HepG2 (cell line): Measurements from ENCODE around the gene KCND3. TPM values are rescaled to one million over a fixed set of nuclear protein-coding genes. Genes with fewer than 3 reads are reported as not detected.

ENCODE experiments used
- ATAC-seq: fragments of 200-7000 bp; cut with Tn5 transposase; 3 replicates; pipeline ENCODE4 v1.9.1; 2020; ENCODE audit warnings: mild to moderate bottlenecking, moderate library complexity
- BruUV-seq: library from RNA; stranded (reverse); fragments of 400-500 nt; replicated peaks from 2 replicates; lab custom pipeline; 2021; lab: Mats Ljungman, UMichigan
- CTCF ChIA-PET: fragments of 300-600 bp; formaldehyde crosslinking; extraction: SDS; loops from one replicate; lab custom pipeline; 2021; ENCODE audit warnings: low total read pairs, inconsistent platforms, low intra/inter-chr PET ratio; lab: Yijun Ruan, JAX
- POLR2A ChIA-PET: fragments of 350-600 bp; sonication (Branson Sonifier 250); formaldehyde crosslinking; loops from one replicate; lab custom pipeline; 2020; ENCODE audit warnings: antibody characterized with exemption, inconsistent platforms; lab: Yijun Ruan, JAX
- DNase-seq: peaks from one replicate; pipeline ENCODE4 v3.0.0-alpha.2; 2015; ENCODE audit warnings: low spot score
- FAIRE-seq: peaks from 3 replicates; lab custom pipeline; 2011; peaks lifted over from hg19 to GRCh38; lab: Jason Lieb, UNC
- H2AFZ ChIP-seq: one replicate; pipeline ENCODE4 v1.6.1; 2011; ENCODE audit warnings: low read length, inconsistent platforms
- H3K27ac ChIP-seq: fragments of 300-600 bp; 3 replicates; pipeline ENCODE4 v1.8.0; 2011; ENCODE audit warnings: mixed run types, mild to moderate bottlenecking, mixed read lengths, low read length, inconsistent platforms; ENCODE audit not compliant: insufficient read depth; ENCODE audit errors: extremely low read length
- H3K27me3 ChIP-seq, 2 experiments: fragments of 200-600 bp in 1 of 2; 2 replicates in 1 of 2; 3 replicates in 1 of 2; pipeline versions ENCODE4 v1.6.0 to v1.8.0; 2011; ENCODE audit warnings: low read length in 2 of 2, mild to moderate bottlenecking in 2 of 2, moderate library complexity in 2 of 2, inconsistent platforms in 1 of 2; ENCODE audit not compliant: insufficient read depth in 2 of 2, control insufficient read depth in 1 of 2
- H3K36me3 ChIP-seq, 2 experiments: fragments of 200-600 bp in 1 of 2; replicated peaks in 1 of 2; 2 replicates in 1 of 2; 3 replicates in 1 of 2; pipeline versions ENCODE4 v1.5.1 to v1.8.0; 2011; ENCODE audit warnings: low read length in 2 of 2, inconsistent platforms in 1 of 2; ENCODE audit not compliant: insufficient read depth in 2 of 2, control insufficient read depth in 1 of 2
- H3K4me1 ChIP-seq: 2 replicates; pipeline ENCODE4 v1.5.1; 2012; ENCODE audit warnings: low read length, inconsistent platforms; ENCODE audit not compliant: insufficient read depth
- H3K4me2 ChIP-seq: 2 replicates; pipeline ENCODE4 v1.6.0; 2011; ENCODE audit warnings: low read depth, low read length, inconsistent platforms
- H3K4me3 ChIP-seq, 3 experiments: fragments of 200-600 bp in 1 of 3; sonication (generic), shearing (Covaris generic) in 1 of 3; replicated peaks in 1 of 3; 2 replicates each; pipeline ENCODE4 v1.5.1; 2011 to 2016; ENCODE audit warnings: low read length in 3 of 3, inconsistent platforms in 2 of 3, low read depth in 2 of 3, mild to moderate bottlenecking in 2 of 3, control low read depth in 1 of 3, mixed read lengths in 1 of 3; ENCODE audit not compliant: insufficient read depth in 1 of 3
- H3K79me2 ChIP-seq: one replicate; pipeline ENCODE4 v1.6.1; 2011; ENCODE audit warnings: low read length, inconsistent platforms; ENCODE audit not compliant: insufficient read depth
- H3K9ac ChIP-seq: 2 replicates; pipeline ENCODE4 v1.6.0; 2011; ENCODE audit warnings: mild to moderate bottlenecking, low read depth, low read length, inconsistent platforms; ENCODE audit not compliant: insufficient read depth
- H3K9me3 ChIP-seq: 2 replicates; pipeline ENCODE4 v1.5.1; 2012; ENCODE audit warnings: mild to moderate bottlenecking, low read length
- H4K20me1 ChIP-seq: 2 replicates; pipeline ENCODE4 v1.6.0; 2011; ENCODE audit warnings: inconsistent platforms, mild to moderate bottlenecking, low read length, moderate library complexity; ENCODE audit not compliant: insufficient read depth
- AHDC1 ChIP-seq: sonication (generic); formaldehyde crosslinking; IDR thresholded peaks from 2 replicates; pipeline ENCODE4 v1.5.1; 2020; ENCODE audit warnings: mild to moderate bottlenecking, missing genetic modification reagents, borderline replicate concordance
- BRF2 ChIP-seq: sonication (generic); formaldehyde crosslinking; IDR thresholded peaks from 2 replicates; pipeline ENCODE4 v1.8.1; 2022; ENCODE audit warnings: mild to moderate bottlenecking, missing genetic modification reagents
- KDM2A ChIP-seq: sonication (generic); formaldehyde crosslinking; IDR thresholded peaks from 2 replicates; pipeline ENCODE4 v1.4.0; 2020; ENCODE audit warnings: low read depth, missing genetic modification reagents, borderline replicate concordance
- ZNF879 ChIP-seq: sonication (generic); formaldehyde crosslinking; IDR thresholded peaks from 2 replicates; pipeline ENCODE4 v1.8.1; 2023; ENCODE audit warnings: missing genetic modification reagents
- WGBS: methylation state at CpG from one replicate; pipeline ENCODE4 v1.1.6; 2017; ENCODE audit warnings: low lambda C conversion rate; 5-methylcytosine and 5-hydroxymethylcytosine counted together
- in situ Hi-C: cut with HindIII; loops from 2 replicates; pipeline ENCODE4 v1.10.0; 2017; ENCODE audit warnings: low pct_unique_long_range_greater_than_20kb; ENCODE audit not compliant: extremely low pct_ligation_motif_present
- intact Hi-C: fragments of 100-400 bp; cut with micrococcal nuclease; formaldehyde crosslinking; loops from one replicate; pipeline ENCODE4 v1.10.0; 2022; ENCODE audit not compliant: unreplicated experiment
- polyA plus RNA-seq, 8 experiments: library from polyadenylated mRNA; depleted of rRNA in 3 of 8; stranded (reverse) in 7 of 8; unstranded in 1 of 8; fragments of >200 nt; fragmentation: Illumina TruSeq in 4 of 8; extraction: Trizol in 4 of 8; gene quantifications; 2 replicates each; pipeline versions ENCODE4 v1.2.1 to v1.2.3, GENCODE V29; 2011 to 2016; ENCODE audit warnings: low read depth in 4 of 8, missing spikeins in 1 of 8, mixed read lengths in 1 of 8; ENCODE audit not compliant: insufficient read depth in 1 of 8
- total RNA-seq, 5 experiments: library from RNA; depleted of rRNA; stranded (reverse); fragments of >200 nt; fragmentation: Illumina TruSeq; extraction: Trizol; gene quantifications; 2 replicates each; pipeline ENCODE4 v1.2.3, GENCODE V29; 2016; ENCODE audit warnings: low read depth in 1 of 5

KCND3 gene
- total and polyA plus RNA-seq, 2 of the 13 experiments (the other 11 are each of a cell fraction or from before 2014, with no cell fraction given): 0.04 TPM; not detected in 1

DNA sequence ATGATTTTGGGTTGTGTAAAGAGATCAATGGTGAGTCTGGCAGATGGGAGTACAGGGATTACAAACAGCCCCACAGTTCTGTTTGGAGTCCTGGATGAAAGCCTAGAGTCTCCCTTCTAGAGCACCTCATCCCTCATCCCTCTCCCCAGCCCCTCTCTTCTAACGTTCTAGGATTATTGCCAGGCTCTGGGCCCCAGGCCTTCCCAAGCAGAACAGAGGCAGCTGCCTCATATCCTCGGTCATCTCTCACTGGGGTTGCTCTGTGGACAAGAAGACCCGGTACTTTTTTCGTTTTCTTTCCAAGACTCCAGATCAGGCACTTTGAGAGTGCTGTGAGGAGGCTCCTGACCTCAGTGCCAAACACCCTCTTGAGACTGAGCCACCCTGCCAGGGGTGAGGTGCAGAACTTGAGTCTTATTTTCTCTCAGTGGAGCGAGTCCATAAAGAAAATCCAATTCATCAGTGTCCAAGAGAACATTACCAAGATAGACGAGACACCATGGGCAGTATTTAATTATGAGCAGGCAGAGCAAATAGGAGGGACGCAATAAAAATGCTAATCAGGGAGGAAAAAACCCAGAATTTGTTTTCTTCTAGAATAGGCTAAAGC is 17.1 kb upstream of the KCND3 start (continued):
- TF ChIP-seq BRF2 (CRISPR knock-in tag) (no peak), AHDC1 (CRISPR knock-in tag) (no peak), ZNF879 (no peak)

DNA sequence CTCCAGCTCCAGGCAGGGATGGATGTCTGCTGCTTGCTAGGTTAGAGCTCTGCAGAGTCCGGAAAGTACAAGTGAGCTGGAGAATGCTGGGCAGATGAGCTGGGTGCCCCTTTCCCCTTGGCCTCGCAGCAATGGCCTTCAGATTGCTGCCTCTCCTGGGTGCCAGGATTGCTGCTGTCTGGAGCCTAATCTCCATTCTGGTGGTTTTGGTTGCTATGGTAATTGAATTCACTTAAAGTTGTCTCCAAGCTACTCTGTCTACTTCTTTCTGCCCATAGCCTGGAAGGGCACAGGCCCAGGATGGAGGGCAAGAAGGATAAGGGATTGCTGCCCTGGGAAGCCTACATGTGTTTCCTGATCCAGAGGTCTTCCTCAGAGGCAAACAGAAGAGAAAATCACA is 14.6 kb upstream of the KCND3 start:
- 0% methylated on average over 2 of the region's 2 CpGs for WGBS
- CTCF ChIA-PET: no interaction called here

More for the DNA sequence above, 14.6 kb upstream of the KCND3 start:
- in situ Hi-C loops: no loop called here
- H3K4me1 ChIP-seq: no peaks in the 10 kb centered on the region
- no peak overlapping the region for H3K4me3 ChIP-seq
- no peaks in the 10 kb centered on the region for H4K20me1 ChIP-seq
- no peak overlapping the region for H2AFZ ChIP-seq
- no peak overlapping the region for H3K9ac ChIP-seq
- FAIRE-seq (no peak), ATAC-seq (no peak), DNase-seq (no peak)
- no peak overlapping the region for H3K4me2 ChIP-seq
- no peaks in the 10 kb centered on the region for H3K9me3 ChIP-seq
- POLR2A ChIA-PET: no interaction called here
- H3K27ac ChIP-seq: no peak overlapping the region
- H3K36me3 ChIP-seq: no peaks in the 10 kb centered on the region
- H3K79me2 ChIP-seq: no peaks in the 10 kb centered on the region
- no peak for TF ChIP-seq KDM2A (CRISPR knock-in tag)
- no TSS peak for BruUV-seq
- no peaks in the 10 kb centered on the region for H3K27me3 ChIP-seq
- intact Hi-C loops: loop anchor here (10.0 kb wide), 1 partner anchor 59 kb away; no protein-coding TSS in a partner anchor
